Kidney capillary endothelial cell (primary cell): ENCODE data around the gene GAL3ST2.

Source experiments
- DNase-seq: peaks from one replicate; pipeline ENCODE4 v3.0.0-alpha.2; 2018; ENCODE audit warnings: low spot score

The GAL3ST2 gene

DNA sequence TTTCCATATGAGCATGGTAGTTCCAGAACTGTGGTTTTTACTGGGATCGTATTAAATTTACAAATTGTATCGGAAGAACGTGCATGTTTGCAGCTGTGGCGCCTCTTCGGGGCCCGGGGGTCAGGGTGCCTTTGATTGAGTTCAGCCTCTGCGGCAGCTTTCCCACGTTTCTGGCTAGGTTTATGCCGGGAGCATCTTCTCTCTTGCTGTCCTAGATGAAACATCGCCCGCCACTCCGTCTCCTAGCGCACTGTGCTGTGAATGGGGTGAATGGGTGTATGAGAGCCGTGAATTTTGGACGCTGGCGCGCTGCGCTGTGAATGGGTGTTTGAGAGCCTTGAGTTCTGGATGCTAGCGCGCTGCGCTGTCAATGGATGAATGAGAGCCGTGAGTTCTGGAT is 69.8 kb downstream of the GAL3ST2 start:
- no peak for DNase-seq

DNA sequence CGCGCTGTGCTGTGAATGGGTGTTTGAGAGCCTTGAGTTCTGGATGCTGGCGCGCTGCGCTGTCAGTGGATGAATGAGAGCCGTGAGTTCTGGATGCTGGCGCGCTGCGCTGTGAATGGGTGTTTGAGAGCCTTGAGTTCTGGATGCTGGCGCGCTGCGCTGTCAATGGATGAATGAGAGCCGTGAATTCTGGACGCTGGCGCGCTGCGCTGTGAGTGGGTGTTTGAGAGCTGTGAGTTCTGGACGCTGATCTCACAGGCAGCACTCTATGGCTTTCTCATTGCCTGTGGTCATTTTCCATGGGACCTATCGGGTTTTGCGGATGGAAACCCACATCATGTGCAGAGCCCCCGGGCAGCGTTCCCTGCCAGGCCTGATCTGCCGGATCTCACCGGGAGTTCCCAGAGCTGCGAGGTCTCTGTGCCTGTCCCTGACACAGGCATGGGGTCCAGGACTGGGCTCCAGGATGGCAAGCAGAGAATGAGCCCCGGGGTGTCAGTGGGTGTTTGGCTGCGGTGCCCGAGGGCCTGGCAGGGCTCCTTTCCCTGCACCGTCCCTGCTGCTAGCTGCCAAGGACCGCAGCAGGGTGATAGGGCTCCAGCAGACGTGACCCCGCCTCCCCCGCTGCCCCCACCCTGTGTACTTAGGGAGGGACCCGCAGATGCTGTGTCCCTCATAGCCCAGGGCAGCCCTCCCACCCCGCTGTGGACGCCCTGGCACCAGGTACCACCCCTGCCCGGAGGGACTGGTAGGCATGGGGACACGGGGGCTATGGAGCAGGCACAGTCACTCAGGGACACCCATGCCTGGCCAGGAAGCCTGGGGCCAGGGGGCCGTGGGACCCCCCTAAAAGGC is 72.4 kb downstream of the GAL3ST2 start:
- no peak for DNase-seq

DNA sequence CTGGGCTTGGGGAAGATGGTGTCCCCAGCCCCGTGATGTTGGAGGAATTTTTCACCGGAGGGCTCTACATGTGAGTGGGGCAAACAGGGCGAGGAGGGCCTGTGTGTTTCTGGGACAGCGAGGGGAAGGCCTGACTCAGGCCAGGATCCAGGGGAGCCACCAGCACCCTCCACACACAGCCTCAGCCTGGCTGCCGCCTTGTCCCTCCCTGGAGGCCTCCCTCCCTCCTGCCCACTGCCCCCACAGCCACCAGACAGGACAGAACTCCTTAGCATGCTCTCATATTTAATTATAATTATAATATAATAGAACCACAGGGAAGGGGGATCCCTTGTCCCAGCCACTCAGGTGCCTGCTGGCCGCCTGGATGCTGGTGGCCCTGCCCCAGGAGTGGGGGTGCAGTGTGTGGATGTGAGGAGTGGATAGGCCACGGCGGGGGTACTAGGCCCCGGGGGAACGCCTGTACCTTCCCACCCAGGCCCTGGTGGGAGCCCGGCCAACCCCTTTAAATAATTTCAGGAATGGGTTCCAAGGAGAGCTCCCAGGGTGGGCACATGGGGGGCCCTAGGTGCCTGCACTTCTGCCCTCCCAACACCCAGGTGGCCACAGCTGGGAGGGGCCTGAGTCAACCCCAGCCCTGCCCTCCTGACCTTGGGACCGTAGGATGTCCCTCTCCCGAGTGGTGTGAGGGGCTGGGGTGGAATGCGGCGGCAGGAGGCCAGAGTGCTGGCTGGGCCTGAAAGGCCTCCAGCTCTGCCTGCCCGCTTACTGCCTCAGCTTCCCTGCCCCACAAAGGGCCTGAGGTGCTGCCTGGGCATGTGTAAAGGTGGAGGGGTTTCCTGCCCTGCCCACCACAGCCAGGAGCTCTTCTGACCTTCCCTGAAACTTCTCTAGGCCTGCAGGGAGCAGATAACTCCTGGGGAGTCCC is 73.3 kb downstream of the GAL3ST2 start:
- DNase-seq = no peak

DNA sequence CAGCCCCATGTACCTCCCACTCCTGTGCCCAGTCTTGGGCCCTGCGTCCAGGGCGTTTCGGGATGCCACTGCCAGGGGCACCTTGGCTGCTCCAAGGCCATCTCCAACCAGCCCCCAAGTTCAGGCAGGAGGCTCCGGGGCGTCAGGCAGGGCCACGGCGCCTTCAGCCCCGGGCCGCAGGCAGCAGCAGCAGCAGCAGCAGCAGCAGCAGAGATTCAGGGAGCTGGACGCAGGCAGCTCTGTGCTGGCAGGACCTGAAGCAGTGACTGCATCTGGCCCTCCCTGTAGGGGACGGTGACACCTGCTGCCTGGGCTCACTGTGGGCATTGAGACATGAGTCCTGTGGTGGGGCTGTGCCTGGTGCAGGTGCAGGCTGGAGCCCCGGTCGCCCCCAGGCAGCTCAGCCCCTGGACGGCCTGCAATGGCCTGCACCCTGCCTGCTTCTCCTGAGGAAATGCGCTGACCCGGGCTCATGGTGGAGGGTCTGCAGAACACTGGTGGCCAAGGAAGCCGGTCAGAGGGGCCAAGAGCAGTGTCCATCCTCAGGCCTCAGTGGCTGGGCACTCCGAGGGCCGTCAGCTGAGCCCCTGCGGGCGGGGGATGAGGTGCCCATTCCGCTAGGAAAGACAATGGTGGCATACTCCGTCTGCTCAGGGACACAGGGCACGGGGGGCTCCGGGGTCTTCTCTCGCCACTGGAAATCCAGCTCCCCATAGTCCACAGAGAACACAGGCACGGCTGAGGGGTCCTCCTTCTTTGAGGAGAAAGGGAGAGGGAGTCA is 74.1 kb downstream of the GAL3ST2 start:
- DNase-seq = no peak

DNA sequence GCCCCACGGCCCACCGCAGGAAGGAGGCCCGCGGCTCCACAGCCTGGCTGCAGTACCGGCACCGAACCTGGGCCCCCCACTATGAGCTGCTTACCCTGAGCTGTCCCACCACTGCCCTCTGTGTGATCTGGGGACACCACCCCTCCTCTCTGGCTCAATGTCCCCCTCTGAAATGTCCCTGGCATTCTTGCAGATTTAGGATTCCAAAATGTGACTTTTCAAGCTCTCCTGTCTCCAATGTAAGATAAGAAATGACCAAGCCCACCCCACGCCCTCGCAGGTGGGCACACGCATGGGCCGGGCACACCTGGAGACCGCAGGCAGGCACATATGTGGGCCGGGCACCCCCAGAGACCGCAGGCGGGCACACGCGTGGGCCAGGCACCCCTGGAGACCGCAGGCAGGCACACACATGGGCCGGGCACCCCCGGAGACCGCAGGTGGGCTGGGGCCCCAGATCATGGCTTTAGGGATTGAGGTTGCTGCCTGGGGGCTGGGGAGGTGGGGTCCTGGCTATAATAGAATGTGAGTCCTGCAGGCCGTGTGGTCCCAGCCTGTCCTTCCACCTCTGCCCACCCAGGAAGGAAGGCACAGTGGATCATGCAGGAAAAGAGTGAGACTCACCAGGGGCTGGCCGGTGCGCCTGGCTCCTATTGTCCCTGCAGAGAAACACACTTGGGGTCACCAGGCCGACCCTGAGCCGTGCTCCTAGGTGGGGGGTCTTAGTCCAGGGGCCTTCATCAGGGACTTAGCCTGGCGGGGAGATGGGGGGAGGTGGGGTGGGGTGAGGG is 74.9 kb downstream of the GAL3ST2 start:
- DNase-seq = no peak

DNA sequence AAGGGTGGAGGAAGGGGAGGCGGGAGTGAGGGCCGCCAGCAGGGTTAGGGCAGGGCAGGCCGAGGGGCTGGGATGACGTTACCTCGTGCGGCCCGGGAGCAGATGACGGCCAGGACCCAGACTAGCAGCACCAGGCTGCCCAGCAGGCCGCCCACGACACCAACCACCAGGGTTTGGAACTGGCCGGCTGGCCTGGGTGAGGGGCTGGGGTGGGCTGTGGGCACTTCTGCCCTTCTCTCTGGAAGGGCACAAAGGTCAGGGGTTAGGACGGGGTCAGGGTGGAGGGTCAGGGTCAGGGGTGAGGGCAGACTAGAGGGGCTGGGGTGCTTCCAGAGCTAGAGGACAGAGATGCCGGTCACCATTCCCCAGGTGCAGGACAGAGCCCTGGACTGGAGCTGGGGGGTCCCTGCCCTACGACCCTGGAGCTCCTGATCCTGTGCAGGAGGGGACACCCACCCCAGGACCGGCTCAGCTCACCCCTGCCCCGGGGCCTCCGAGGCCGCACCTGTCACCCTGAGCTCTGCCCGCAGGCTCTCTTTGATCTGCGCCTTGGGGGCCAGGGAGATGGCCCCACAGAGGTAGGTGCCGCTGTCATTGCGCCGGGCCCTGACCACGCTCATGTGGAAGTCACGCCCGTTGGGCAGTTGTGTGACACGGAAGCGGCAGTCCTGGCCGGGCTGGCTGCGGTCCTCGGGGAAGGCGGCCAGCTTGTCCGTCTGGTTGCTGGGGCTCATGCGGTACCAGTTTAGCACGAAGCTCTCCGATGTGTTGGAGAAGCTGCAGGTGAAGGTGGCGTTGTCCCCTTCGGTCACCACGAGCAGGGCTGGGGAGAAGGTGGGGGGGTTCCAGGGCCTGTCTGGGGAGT is 75.7 kb downstream of the GAL3ST2 start:
- no peak for DNase-seq

DNA sequence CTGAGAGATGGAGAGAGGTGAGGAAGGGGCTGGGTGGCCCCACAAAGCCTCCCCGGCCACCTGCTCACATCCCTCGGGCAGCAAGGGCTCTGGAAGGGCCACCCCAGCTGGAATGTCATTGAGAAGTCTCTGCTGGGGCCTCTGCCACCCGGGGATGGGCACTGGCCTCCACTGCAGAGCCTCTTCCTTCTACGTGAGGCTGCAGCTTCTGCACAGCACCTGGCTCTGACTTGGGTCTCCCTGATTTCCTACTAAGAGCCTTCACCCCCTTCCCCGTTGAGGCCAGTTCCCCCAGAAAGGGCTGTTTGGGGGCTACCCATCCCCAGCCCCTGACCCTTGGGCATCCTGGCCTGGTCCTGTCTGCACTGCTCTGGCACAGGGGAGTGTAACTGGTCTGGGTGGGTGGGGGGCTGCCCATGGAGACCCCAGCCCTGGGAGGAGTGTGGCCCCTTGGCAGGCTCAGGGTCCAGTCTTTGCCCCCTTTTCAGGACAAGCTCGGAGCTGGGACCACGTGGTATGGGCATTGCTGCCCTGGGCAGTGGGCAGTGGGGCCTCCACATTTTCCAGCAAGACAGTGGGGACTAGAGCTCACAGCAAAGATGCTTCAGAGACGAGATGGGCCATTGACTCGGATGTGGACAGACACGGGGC is 76.5 kb downstream of the GAL3ST2 start:
- DNase-seq = no peak
